Measurements from ENCODE around the gene MCC.

The MCC gene

GRCh38 chr5:113166261-113166660 lies 322.0 kb downstream of the MCC start:
- TF ChIP-seq CTCF (conservative IDR thresholded peaks at IDR 0.05), result no peak
- no peak for TF ChIP-seq ZFX (IDR thresholded peaks at IDR 0.05)
- no peak overlapping the region for H3K27ac ChIP-seq

GRCh38 chr5:113164021-113164420 lies 324.2 kb downstream of the MCC start:
- no peak overlapping the region for H3K27ac ChIP-seq
- TF ChIP-seq CTCF (conservative IDR thresholded peaks at IDR 0.05) (no peak), ZFX (IDR thresholded peaks at IDR 0.05) (no peak)

- no peak for TF ChIP-seq ZFX (IDR thresholded peaks at IDR 0.05)
- TF ChIP-seq CTCF (conservative IDR thresholded peaks at IDR 0.05), result no peak
- no peak overlapping the region for H3K27ac ChIP-seq
These were observed 324.9 kb downstream of the MCC start for GRCh38 chr5:113163328-113163727.

- no peak for TF ChIP-seq ZFX (IDR thresholded peaks at IDR 0.05)
- TF ChIP-seq CTCF (conservative IDR thresholded peaks at IDR 0.05), result no peak
- H3K27ac ChIP-seq, result no peak overlapping the region
These were observed 325.5 kb downstream of the MCC start for GRCh38 chr5:113162770-113163169.

- TF ChIP-seq ZFX (IDR thresholded peaks at IDR 0.05) (no peak), CTCF (conservative IDR thresholded peaks at IDR 0.05) (no peak)
- no peak overlapping the region for H3K27ac ChIP-seq
These were observed 326.0 kb downstream of the MCC start for GRCh38 chr5:113162208-113162607.

DNA sequence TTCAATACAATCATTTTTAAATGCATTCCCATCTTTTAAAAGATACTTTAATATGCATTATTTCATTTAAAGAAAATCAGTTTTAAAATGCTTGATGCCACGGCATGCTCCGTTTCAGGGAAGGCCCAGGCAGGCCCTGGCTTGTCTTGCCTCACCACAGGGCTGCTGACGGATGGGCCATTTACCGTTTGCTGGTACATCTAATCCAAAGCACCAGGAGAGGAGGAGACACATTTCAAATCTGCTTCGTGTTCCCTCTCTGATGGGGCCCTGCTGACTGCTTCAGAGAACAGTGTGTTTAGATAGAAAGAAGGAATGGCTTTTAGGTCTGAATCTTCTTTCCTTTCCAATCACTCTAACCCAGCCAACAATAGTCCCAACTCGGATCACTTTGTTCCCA lies 326.4 kb downstream of the MCC start:
- TF ChIP-seq ZFX (IDR thresholded peaks at IDR 0.05), result no peak
- TF ChIP-seq CTCF (conservative IDR thresholded peaks at IDR 0.05), result no peak
- H3K27ac ChIP-seq, result no peak overlapping the region

DNA sequence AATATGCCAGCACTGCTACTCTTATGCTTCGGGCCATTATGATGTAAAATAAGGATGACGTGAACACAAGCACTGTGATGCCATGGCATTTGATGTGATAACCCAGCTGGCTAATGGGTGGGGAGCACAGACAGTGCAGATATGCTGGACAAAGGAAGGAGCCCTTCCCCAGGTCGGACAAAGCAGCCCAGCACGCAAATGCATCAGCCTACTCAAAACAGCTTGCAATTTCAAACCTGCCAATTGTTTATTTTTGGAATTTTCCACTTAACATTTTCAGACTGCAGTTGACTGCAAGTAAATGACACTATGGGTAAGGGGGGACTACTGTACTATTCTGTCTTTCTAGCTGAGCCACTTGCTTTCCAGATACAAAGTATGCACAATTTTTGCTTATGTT lies 330.4 kb downstream of the MCC start:
- TF ChIP-seq CTCF (conservative IDR thresholded peaks at IDR 0.05) (no peak), ZFX (IDR thresholded peaks at IDR 0.05) (no peak)
- H3K27ac ChIP-seq, result no peak overlapping the region
